ENCODE measurements around the gene WIZ.

GRCh38 chr19:15449620-15450527 lies at the start of gene WIZ:
- TF ChIP-seq CTCF (IDR thresholded peaks at IDR 0.05; ENCODE audit: borderline replicate concordance, extremely low read depth, low read length, poor library complexity, severe bottlenecking) (no peak), EZH2 (IDR thresholded peaks at IDR 0.05; ENCODE audit: borderline replicate concordance, low read depth, low read length, severe bottlenecking) (no peak)
